Kidney (tissue), 14 donors: Measurements from ENCODE around the gene GLI1. TPM values are rescaled to one million over a fixed set of nuclear protein-coding genes. Genes with fewer than 3 reads are reported as not detected.

Source experiments
- DNase-seq, 5 donors: peaks; one replicate each; pipeline ENCODE4 v3.0.0-alpha.2; 2013 to 2020
- FAIRE-seq: peaks from 2 replicates; lab custom pipeline; 2012; peaks lifted over from hg19 to GRCh38; lab: Jason Lieb, UNC
- H3K27ac ChIP-seq, 2 donors: one replicate each; pipeline ENCODE4 v1.7.0; 2013; ENCODE audit warnings: low read depth in 2 of 2, low read length in 2 of 2, inconsistent platforms in 1 of 2
- H3K27me3 ChIP-seq: one replicate; pipeline ENCODE4 v1.7.1; 2013; ENCODE audit warnings: low read length, inconsistent platforms; ENCODE audit not compliant: control insufficient read depth, insufficient read depth
- H3K36me3 ChIP-seq, 3 donors: one replicate each; pipeline versions ENCODE4 v1.7.0 to v1.7.1; 2013; ENCODE audit warnings: low read length in 3 of 3, control low read depth in 1 of 3, inconsistent platforms in 1 of 3; ENCODE audit not compliant: insufficient read depth in 3 of 3, control insufficient read depth in 2 of 3
- H3K4me1 ChIP-seq, 3 donors: one replicate each; pipeline versions ENCODE4 v1.7.0 to v1.7.1; 2013; ENCODE audit warnings: low read length in 3 of 3, inconsistent platforms in 1 of 3, low read depth in 1 of 3; ENCODE audit not compliant: control insufficient read depth in 2 of 3, insufficient read depth in 2 of 3
- H3K4me3 ChIP-seq, 3 donors: one replicate each; pipeline versions ENCODE4 v1.7.0 to v1.8.1; 2013; ENCODE audit warnings: low read length in 3 of 3, control low read depth in 1 of 3, inconsistent platforms in 1 of 3
- H3K9ac ChIP-seq, 3 donors: one replicate each; pipeline versions ENCODE4 v1.7.0 to v1.7.1; 2013; ENCODE audit warnings: low read length in 3 of 3, control low read depth in 1 of 3, inconsistent platforms in 1 of 3
- H3K9me3 ChIP-seq, 3 donors: one replicate each; pipeline versions ENCODE4 v1.7.0 to v1.7.1; 2013; ENCODE audit warnings: low read length in 3 of 3, control low read depth in 1 of 3, inconsistent platforms in 1 of 3; ENCODE audit not compliant: control insufficient read depth in 2 of 3, insufficient read depth in 1 of 3
- intact Hi-C: fragments of 100-400 bp; cut with DNase I; formaldehyde crosslinking; loops from one replicate; pipeline ENCODE4 v1.11.1; 2022
- polyA plus RNA-seq: library from polyadenylated mRNA; stranded (reverse); fragments of 350-450 nt; fragmentation: Illumina TruSeq; extraction: RNeasy Lipid Tissue Mini Kit (QIAGEN cat#74804); gene quantifications from one replicate; pipeline ENCODE4 v1.2.3, GENCODE V29; 2014; ENCODE audit warnings: low read depth, low replicate concordance; ENCODE audit not compliant: insufficient read depth
- total RNA-seq: library from RNA; stranded (reverse); fragmentation: NEBNext Ultra II Directional; extraction: Animal tissue kit (Norgen Biotek cat#: 25700); gene quantifications from one replicate; pipeline ENCODE4 v1.2.1, GENCODE V29; 2021
- TF ChIP-seq, protein P1 (sequence below): IDR thresholded peaks from 3 replicates; pipeline ENCODE4 v1.5.1; 2012; ENCODE audit warnings: mild to moderate bottlenecking, moderate library complexity, borderline replicate concordance; ENCODE audit not compliant: insufficient read depth; ENCODE audit errors: extremely low read depth
- donor health status: control.
- donor health status: control.
- donor health status: control.
- donor health status: control.
- donor health status: control.
- donor health status: DM: yes; HTN: yes; CAD: no.
- donor health status: Normal renal cell carcinoma (clear cell type).

Gene GLI1
- total and polyA plus RNA-seq, 2 donors from 2014 or later, result 1.4 to 2.8 TPM

DNA sequence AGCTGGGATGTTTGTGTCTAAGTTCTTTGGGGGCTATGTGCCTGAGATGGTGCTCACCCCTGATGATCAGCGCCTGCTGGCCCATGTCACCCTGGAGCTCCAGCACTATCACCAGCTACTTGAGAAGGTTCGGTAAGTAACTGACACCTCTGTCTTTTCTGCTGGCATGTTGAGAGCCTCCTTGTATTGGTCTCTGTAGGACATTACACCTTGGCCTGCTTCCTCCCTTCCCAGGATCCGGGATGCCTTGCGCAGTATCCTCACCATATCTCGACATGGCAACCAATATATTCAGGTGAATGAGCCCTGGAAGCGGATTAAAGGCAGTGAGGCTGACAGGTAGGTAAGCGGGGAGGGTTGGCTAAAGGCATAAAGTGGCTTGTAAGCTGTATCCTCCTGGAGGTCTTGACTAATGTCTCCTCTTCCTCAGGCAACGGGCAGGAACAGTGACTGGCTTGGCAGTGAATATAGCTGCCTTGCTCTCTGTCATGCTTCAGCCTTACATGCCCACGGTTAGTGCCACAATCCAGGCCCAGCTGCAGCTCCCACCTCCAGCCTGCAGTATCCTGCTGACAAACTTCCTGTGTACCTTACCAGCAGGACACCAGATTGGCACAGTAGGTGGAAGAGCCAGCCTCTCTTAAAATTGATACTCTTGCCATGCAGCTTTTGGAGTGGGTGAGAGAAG, 55.3 kb downstream of the GLI1 start:
- intact Hi-C loops, result no loop called here
- Histone ChIP-seq H3K36me3 (peaks cover 19 to 56% (median 45%) of the 10 kb centered on the region in 3 donors), H3K9ac (no peak overlapping the region), H3K4me1 (peaks cover 4 to 12% (median 6%) of the 10 kb centered on the region in 3 donors), H3K27ac (no peak overlapping the region), H3K9me3 (no peaks in the 10 kb centered on the region), H3K4me3 (no peak overlapping the region), H3K27me3 (no peaks in the 10 kb centered on the region)
- DNase-seq (no peak), FAIRE-seq (no peak)
- TF ChIP-seq, protein P1, sequence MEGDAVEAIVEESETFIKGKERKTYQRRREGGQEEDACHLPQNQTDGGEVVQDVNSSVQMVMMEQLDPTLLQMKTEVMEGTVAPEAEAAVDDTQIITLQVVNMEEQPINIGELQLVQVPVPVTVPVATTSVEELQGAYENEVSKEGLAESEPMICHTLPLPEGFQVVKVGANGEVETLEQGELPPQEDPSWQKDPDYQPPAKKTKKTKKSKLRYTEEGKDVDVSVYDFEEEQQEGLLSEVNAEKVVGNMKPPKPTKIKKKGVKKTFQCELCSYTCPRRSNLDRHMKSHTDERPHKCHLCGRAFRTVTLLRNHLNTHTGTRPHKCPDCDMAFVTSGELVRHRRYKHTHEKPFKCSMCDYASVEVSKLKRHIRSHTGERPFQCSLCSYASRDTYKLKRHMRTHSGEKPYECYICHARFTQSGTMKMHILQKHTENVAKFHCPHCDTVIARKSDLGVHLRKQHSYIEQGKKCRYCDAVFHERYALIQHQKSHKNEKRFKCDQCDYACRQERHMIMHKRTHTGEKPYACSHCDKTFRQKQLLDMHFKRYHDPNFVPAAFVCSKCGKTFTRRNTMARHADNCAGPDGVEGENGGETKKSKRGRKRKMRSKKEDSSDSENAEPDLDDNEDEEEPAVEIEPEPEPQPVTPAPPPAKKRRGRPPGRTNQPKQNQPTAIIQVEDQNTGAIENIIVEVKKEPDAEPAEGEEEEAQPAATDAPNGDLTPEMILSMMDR, result no peak

DNA sequence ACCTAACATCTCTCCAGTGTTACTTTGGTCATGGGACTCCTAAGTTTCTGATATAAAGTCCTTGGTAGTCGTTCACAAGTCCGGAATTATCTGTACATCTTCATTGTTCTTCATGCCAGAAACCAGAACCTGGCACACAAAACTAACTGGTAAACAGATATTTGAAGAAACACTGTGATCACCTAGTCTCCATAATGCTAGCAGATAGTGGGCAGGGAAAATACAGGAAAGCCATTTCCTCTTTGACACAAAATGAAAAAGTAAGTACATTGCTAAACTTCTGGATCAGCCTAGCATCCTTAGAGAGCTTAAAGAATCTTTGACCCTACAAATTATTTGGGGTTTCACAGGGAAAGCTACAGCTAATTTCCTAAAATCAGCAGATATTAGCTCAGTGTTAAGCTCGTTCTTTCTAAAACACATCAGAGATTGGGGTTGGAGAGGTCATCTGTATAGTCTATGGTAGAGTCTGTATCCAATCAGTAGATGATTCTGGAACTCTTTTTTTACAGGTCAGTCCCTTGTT, 55.9 kb downstream of the GLI1 start:
- FAIRE-seq (no peak), DNase-seq (no peak)
- TF ChIP-seq, protein P1, result no peak
- H3K27ac ChIP-seq, result no peak overlapping the region
- H3K36me3 ChIP-seq, result peaks cover 19 to 56% (median 45%) of the 10 kb centered on the region in 3 donors
- no peaks in the 10 kb centered on the region for H3K9me3 ChIP-seq
- H3K27me3 ChIP-seq, result no peaks in the 10 kb centered on the region
- no peak overlapping the region for H3K4me3 ChIP-seq
- intact Hi-C loops, result no loop called here
- peaks cover 4 to 12% (median 6%) of the 10 kb centered on the region in 3 donors for H3K4me1 ChIP-seq
- H3K9ac ChIP-seq, result no peak overlapping the region

DNA sequence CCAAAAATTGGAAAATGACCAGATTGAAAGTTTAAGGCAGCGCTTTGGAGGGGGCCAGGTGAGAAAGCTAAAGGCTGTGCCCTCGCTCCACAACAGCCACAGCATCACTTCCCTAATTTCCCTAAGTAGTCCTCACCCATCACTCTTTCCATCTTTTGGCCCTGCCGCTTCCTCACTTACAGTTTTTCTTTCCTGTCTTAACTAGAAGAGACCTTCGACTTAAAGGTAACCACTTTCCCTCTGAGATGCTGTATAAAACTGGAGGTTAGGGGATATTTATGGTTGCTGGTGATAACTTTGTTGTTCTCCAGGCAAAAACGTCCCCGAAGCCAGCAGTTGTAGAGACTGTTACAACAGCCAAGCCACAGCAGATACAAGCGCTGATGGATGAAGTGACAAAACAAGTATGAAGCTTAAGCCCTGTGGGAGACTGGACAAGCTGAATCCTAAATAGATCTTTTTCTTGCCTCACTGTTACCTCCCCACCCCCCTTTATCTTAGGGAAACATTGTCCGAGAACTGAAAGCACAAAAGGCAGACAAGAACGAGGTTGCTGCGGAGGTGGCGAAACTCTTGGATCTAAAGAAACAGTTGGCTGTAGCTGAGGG, 56.5 kb downstream of the GLI1 start:
- H3K27ac ChIP-seq, result no peak overlapping the region
- intact Hi-C loops, result no loop called here
- no peak for FAIRE-seq
- peaks cover 4 to 12% (median 9%) of the 10 kb centered on the region in 3 donors for H3K4me1 ChIP-seq
- H3K9me3 ChIP-seq, result no peaks in the 10 kb centered on the region
- TF ChIP-seq, protein P1, result no peak
- H3K4me3 ChIP-seq, result no peak overlapping the region
- no peaks in the 10 kb centered on the region for H3K27me3 ChIP-seq
- no peak overlapping the region for H3K9ac ChIP-seq
- peaks cover 19 to 56% (median 45%) of the 10 kb centered on the region in 3 donors for H3K36me3 ChIP-seq
- DNase-seq, result no peak
